Measurements from ENCODE around the gene NAA16. TPM values are rescaled to one million over a fixed set of nuclear protein-coding genes. Genes with fewer than 3 reads are reported as not detected.
"Not testable (repeated sequence)": the region's sequence is repeated elsewhere in the genome, so short reads cannot be mapped to it uniquely, and the experiment has no call there.

Gene NAA16
- total and polyA plus RNA-seq, 8 donors = 6.0 to 114 (median 22.6) TPM

GRCh38 chr13:41418731-41419130, 107.7 kb downstream of the NAA16 start:
- Histone ChIP-seq H3K4me1 (peaks cover 0 to 5% (median 0%) of the 10 kb centered on the region in 4 donors), H3K4me3 (no peak overlapping the region), H3K36me3 (no peaks in the 10 kb centered on the region), H3K9me3 (no peaks in the 10 kb centered on the region), H3K27me3 (no peaks in the 10 kb centered on the region), H3K27ac (no peak overlapping the region)
- TF ChIP-seq POLR2AphosphoS5 (IDR thresholded peaks at IDR 0.05) (no peak), POLR2A (IDR thresholded peaks at IDR 0.05) (no peak)
- intact Hi-C loops (cut with DNase I; ENCODE audit: low total_unique reads) = no loop called here
- DNase-seq = no peak
- WGBS, 5 donors = 89 to 96% (median 93%) methylated on average over 2 of the region's 2 CpGs

- no peak for TF ChIP-seq EP300 (IDR thresholded peaks at IDR 0.05)
- TF ChIP-seq POLR2A (IDR thresholded peaks at IDR 0.05) = no peak
- no peak for TF ChIP-seq CTCF (IDR thresholded peaks at IDR 0.05)
- no peak for TF ChIP-seq POLR2AphosphoS5 (IDR thresholded peaks at IDR 0.05)
- Histone ChIP-seq H3K36me3 (no peaks in the 10 kb centered on the region), H3K9me3 (no peaks in the 10 kb centered on the region), H3K4me1 (peaks cover 0 to 5% (median 0%) of the 10 kb centered on the region in 4 donors), H3K4me3 (no peak overlapping the region), H3K27ac (no peak overlapping the region), H3K27me3 (no peaks in the 10 kb centered on the region)
- no peak for DNase-seq
- intact Hi-C loops (cut with DNase I; ENCODE audit: low total_unique reads) = no loop called here
- WGBS, 5 donors = 33 to 72% (median 53%) methylated on average over 1 of the region's 1 CpG
Measured at GRCh38 chr13:41419206-41419605, 108.1 kb downstream of the NAA16 start.

GRCh38 chr13:41420146-41420545, 109.1 kb downstream of the NAA16 start:
- Histone ChIP-seq H3K4me1 (peaks cover 0 to 5% (median 0%) of the 10 kb centered on the region in 4 donors), H3K9me3 (no peaks in the 10 kb centered on the region), H3K36me3 (no peaks in the 10 kb centered on the region), H3K27ac (no peak overlapping the region), H3K27me3 (no peaks in the 10 kb centered on the region), H3K4me3 (no peak overlapping the region)
- DNase-seq = no peak
- 65 to 91% (median 81%) methylated on average over 4 of the region's 4 CpGs for WGBS, 5 donors
- TF ChIP-seq POLR2AphosphoS5 (IDR thresholded peaks at IDR 0.05) (no peak), EP300 (IDR thresholded peaks at IDR 0.05) (no peak), POLR2A (IDR thresholded peaks at IDR 0.05) (no peak), CTCF (IDR thresholded peaks at IDR 0.05) (no peak)
- intact Hi-C loops (cut with DNase I; ENCODE audit: low total_unique reads) = no loop called here

GRCh38 chr13:41421330-41421729, 110.3 kb downstream of the NAA16 start:
- H3K27ac ChIP-seq; H3K4me1 ChIP-seq; H3K36me3 ChIP-seq; H3K4me3 ChIP-seq; DNase-seq; intact Hi-C loops (cut with DNase I; ENCODE audit: low total_unique reads); H3K9me3 ChIP-seq; H3K27me3 ChIP-seq: not testable (repeated sequence)
- WGBS, 5 donors = 63 to 71% (median 67%) methylated on average over 6 of the region's 6 CpGs

GRCh38 chr13:41421983-41422382, 110.9 kb downstream of the NAA16 start:
- H3K4me1 ChIP-seq; intact Hi-C loops (cut with DNase I; ENCODE audit: low total_unique reads); H3K9me3 ChIP-seq; H3K4me3 ChIP-seq; H3K27me3 ChIP-seq; H3K27ac ChIP-seq; H3K36me3 ChIP-seq: not testable (repeated sequence)
- peak in 1 of 2 donors; percentile 37 for DNase-seq
- WGBS, 5 donors = 19 to 48% (median 30%) methylated on average over 7 of the region's 7 CpGs

GRCh38 chr13:41423259-41423658, 112.2 kb downstream of the NAA16 start:
- WGBS, 5 donors = 82 to 94% (median 87%) methylated on average over 12 to 13 of the region's 13 CpGs
- DNase-seq; H3K9me3 ChIP-seq; H3K4me3 ChIP-seq; intact Hi-C loops (cut with DNase I; ENCODE audit: low total_unique reads); H3K36me3 ChIP-seq; H3K27ac ChIP-seq: not testable (repeated sequence)
- peaks cover 0 to 13% (median 5%) of the 10 kb centered on the region in 4 donors for H3K4me1 ChIP-seq
- H3K27me3 ChIP-seq = peaks cover 0 to 18% (median 3%) of the 10 kb centered on the region in 3 donors

GRCh38 chr13:41424675-41425074, 113.6 kb downstream of the NAA16 start:
- WGBS, 5 donors = 93 to 97% (median 96%) methylated on average over 6 of the region's 6 CpGs
- H3K27ac ChIP-seq = not testable (repeated sequence)

More at GRCh38 chr13:41424675-41425074, 113.6 kb downstream of the NAA16 start:
- peaks cover 0 to 15% (median 6%) of the 10 kb centered on the region in 4 donors for H3K4me1 ChIP-seq
- H3K9me3 ChIP-seq; H3K4me3 ChIP-seq; DNase-seq; H3K36me3 ChIP-seq; intact Hi-C loops (cut with DNase I; ENCODE audit: low total_unique reads): not testable (repeated sequence)
- H3K27me3 ChIP-seq = peaks cover 0 to 22% (median 3%) of the 10 kb centered on the region in 3 donors

Measured in stomach (tissue), 9 donors.